NCI-H2227 treated with DMSO at 0.1 percent for 48 hours (cell line): ENCODE data around the gene VRK1.

Experiments
- DNase-seq: peaks from one replicate; lab custom pipeline; 2025; lab: John Stamatoyannopoulos, UW

The VRK1 gene

GRCh38 chr14:96790706-96791105 is 6.5 kb upstream of the VRK1 start:
- no peak for DNase-seq

GRCh38 chr14:96792003-96792402 is 5.2 kb upstream of the VRK1 start:
- no peak for DNase-seq

GRCh38 chr14:96792591-96792990 is 4.6 kb upstream of the VRK1 start:
- no peak for DNase-seq

- DNase-seq: no peak
Measured at GRCh38 chr14:96793547-96793946, 3.6 kb upstream of the VRK1 start.

GRCh38 chr14:96795109-96795828 is 1.9 kb upstream of the VRK1 start:
- DNase-seq: no peak

GRCh38 chr14:96797582-96798349 is 584 bp downstream of the VRK1 start:
- no peak for DNase-seq

- DNase-seq: no peak
Measured at GRCh38 chr14:96798956-96799355, 1.8 kb downstream of the VRK1 start.

- DNase-seq: no peak
Measured at GRCh38 chr14:96799489-96800054, 2.4 kb downstream of the VRK1 start.

- DNase-seq: no peak
Measured at GRCh38 chr14:96801931-96802330, 4.7 kb downstream of the VRK1 start.

- DNase-seq: no peak
Measured at GRCh38 chr14:96802963-96803362, 5.8 kb downstream of the VRK1 start.

GRCh38 chr14:96803958-96804357 is 6.8 kb downstream of the VRK1 start:
- DNase-seq: no peak

- no peak for DNase-seq
Measured at GRCh38 chr14:96804895-96805294, 7.7 kb downstream of the VRK1 start.

- DNase-seq: no peak
Measured at GRCh38 chr14:96805956-96806355, 8.8 kb downstream of the VRK1 start.

GRCh38 chr14:96806836-96807235 is 9.7 kb downstream of the VRK1 start:
- no peak for DNase-seq

GRCh38 chr14:96808619-96809406 is 11.6 kb downstream of the VRK1 start:
- DNase-seq: no peak

GRCh38 chr14:96811265-96811664 is 14.1 kb downstream of the VRK1 start:
- DNase-seq: no peak

- no peak for DNase-seq
Measured at GRCh38 chr14:96811985-96812667, 14.9 kb downstream of the VRK1 start.

GRCh38 chr14:96816281-96816680 is 19.1 kb downstream of the VRK1 start:
- DNase-seq: no peak

- no peak for DNase-seq
Measured at GRCh38 chr14:96817750-96818666, 20.8 kb downstream of the VRK1 start.

GRCh38 chr14:96821501-96821900 is 24.3 kb downstream of the VRK1 start:
- no peak for DNase-seq

- no peak for DNase-seq
Measured at GRCh38 chr14:96823652-96824051, 26.5 kb downstream of the VRK1 start.
